ENCODE results near the gene HOXD3.

The HOXD3 gene

DNA sequence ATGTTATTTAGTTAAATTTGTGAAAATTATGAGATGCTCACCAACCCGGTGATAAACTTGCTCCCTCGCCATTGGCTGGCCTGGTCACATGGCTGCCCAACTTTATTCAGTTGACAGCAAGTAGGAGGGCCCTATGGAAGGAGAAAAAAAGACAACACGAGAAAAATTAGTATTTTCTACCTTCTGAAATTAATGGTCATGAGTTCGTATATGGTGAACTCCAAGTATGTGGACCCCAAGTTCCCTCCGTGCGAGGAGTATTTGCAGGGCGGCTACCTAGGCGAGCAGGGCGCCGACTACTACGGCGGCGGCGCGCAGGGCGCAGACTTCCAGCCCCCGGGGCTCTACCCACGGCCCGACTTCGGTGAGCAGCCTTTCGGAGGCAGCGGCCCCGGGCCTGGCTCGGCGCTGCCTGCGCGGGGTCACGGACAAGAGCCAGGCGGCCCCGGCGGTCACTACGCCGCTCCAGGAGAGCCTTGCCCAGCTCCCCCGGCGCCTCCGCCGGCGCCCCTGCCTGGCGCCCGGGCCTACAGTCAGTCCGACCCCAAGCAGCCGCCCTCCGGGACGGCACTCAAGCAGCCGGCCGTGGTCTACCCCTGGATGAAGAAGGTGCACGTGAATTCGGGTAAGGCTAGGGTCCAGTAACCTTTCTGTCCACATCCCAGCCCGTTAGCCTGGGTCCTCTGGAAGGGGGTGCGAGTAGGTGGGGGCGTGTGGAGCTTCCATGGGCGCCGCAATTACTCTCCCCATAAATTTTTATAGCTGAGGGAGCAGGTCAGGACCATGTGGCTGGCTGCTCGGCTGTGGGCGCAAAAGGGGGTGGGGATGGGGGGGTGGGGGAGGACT lies 5.4 kb upstream of the HOXD3 start, which contains the start of gene HOXD4:
TSS of gene HOXD4 (plus strand) at position 109 of the 846 bp plus-strand sequence. CDS start at position 193, 84 bp downstream.
- no peak for DNase-seq

DNA sequence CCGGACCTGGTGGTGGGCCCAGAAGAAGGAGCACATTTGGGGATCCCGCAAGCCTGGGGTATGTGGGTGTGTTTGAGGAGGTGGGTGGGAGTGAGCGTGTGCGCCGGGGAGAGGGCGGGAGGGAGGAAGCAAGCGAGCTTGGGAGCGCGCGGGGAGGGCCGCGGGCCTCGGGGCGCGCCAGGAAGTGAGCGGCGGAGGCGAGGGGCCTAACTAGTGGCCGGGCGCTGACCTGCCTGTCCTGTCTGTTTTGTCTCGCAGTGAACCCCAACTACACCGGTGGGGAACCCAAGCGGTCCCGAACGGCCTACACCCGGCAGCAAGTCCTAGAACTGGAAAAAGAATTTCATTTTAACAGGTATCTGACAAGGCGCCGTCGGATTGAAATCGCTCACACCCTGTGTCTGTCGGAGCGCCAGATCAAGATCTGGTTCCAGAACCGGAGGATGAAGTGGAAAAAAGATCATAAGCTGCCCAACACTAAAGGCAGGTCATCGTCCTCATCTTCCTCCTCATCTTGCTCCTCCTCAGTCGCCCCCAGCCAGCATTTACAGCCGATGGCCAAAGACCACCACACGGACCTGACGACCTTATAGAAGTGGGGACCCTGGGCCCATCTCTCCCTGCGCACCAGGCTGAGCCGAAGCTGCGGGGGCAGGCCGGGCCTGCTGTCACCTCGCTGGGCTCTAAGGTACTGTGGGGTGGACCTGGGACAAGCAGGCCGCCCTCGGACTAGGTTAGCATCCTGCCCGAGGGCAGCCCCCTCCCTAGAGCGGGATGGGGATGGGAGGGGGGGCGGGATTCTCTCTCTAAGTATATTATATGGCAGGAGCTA lies 4.5 kb upstream of the HOXD3 start:
- DNase-seq, result no peak

DNA sequence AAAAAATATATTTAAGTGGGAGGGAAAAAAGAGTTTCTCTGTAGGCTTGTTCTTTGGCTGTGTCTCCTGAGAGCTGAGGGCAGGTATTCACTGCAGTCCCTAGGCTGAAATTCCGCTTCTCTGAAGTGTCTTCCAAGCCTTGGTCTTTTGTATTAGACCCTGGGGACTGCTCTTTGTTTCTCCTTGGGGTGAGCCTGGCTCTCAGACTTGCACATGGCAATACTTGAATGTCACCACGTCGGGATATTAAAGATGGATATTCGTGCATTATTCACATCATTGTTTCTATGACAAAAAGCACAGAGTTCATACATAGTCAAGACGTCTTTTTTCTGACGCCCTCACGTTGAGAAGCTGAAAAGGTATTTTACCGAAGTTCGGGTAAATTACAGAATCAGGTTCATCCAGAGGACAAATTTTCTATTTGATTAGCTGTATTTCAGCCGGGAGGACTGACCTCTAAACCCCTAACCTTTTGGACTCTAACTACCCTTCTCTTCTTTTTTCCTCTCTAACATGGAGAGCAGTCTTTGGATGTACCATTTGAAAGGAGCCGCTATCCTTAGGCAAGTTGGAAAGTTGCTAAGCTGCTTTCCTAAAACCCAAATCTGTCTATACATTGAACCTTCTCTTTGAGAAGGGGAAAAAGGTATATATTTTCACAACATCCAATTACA lies 2.4 kb upstream of the HOXD3 start:
- DNase-seq, result no peak

DNA sequence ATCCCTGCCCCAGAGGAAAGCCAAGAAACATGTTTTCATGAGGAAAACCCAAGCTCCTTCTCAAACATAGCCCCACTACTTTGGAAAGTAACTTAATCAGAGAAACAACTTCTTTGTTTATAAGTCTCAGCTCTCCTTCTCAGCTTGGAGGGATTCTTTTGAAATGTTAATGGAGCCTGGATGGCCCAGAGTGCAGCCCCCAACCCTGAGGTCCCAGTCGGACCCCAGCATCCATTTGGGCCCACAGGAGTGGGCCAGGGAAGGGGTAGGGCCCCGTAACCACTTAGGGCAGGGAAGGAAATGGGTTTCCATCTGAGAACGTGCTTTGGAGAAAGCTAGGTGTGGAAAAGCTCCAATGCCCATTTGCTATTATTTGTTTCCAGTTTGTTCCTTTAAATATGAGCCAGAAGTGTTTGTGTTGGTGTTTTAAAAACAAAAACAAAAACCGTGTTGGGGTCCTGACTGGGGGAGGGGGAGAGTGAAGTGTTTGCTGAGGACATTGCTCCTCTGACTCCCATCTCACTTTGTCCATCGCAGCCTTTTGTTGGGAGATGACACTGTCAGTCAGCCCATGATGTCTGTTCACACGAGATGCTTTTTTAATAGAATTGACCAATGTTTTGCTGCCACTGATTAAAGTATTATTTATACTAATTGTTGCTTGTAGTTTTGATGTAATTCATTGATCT lies 1.6 kb upstream of the HOXD3 start:
- no peak for DNase-seq

DNA sequence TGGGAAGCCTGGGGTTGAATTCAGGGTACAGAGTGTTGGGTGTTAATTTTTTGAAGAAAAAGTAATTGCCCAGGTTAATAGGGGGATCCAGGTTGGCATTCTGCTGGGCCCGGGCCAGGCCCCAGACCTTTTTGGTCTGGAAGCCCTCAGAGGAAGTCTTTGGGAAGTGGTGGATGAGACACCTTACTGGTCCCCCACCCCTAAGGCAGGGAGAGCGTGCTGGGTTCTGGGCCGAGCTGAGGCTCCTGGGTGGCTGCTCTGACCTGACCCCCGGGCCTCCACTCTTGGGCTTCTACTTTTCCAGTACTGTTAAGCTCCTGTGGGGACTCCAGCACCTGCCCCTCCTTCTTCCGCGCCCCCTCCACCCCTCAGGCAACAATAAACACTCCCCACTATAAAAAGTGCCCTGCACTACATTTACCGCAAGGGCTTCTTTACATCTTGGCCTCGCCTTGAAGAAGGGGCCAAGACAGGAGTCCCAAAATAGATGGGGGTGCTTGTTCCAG lies 753 bp upstream of the HOXD3 start:
- no peak for DNase-seq

DNA sequence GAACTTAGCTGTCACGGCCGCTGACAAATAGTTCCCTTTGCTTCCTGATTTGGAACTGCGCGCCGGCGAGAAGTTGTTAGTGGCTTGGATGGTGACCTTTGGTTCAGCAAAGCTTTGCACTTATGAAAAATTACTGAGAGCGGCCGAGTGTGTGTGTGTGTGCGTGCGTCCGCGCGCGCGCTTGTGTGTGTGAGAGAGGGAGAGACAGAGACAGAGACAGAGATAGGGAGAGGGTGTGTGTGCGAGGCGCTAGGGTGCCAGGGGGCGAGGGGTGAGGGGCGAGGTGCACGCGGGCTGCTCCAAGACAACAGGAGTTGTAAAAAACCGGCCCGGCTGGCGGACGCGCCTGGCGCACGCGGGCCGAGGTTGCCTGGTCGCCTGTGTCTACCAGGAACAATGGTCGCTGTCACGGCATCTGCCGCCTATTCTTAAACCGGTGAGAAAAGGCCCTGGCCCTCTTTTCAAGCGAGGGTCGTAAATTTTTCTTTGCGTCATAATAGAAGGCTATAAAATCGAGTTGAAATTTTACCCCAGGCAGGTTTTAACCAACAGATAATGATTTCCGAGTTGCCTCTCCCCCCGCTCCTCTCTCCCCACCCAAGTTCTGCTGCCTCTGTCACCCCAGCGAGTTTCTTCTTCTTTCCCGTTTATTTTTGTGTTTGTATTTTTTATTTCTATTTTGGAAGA lies 535 bp downstream of the HOXD3 start:
- peak; percentile 43 to 51 for DNase-seq

DNA sequence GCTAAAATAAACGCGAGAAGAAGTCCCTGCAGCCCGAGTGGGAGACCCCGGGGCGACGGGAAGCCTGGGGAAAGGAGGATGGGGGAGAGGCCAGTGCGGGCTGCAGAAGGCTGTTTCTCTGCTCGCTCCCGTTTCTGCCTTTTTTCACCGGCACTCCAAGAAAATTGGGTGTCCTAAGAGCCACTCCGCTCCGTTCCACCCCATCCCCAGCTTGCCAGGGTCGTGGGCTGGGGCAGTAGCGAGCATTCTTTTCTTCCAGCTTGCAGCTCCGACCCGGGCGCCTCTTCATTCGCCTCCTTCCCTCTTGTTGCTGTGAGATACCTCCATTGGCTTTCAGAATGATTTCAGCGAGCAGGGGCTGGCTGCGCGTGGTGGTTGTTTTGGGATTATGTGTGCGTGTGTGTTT lies 1.1 kb downstream of the HOXD3 start:
- DNase-seq, result no peak

DNA sequence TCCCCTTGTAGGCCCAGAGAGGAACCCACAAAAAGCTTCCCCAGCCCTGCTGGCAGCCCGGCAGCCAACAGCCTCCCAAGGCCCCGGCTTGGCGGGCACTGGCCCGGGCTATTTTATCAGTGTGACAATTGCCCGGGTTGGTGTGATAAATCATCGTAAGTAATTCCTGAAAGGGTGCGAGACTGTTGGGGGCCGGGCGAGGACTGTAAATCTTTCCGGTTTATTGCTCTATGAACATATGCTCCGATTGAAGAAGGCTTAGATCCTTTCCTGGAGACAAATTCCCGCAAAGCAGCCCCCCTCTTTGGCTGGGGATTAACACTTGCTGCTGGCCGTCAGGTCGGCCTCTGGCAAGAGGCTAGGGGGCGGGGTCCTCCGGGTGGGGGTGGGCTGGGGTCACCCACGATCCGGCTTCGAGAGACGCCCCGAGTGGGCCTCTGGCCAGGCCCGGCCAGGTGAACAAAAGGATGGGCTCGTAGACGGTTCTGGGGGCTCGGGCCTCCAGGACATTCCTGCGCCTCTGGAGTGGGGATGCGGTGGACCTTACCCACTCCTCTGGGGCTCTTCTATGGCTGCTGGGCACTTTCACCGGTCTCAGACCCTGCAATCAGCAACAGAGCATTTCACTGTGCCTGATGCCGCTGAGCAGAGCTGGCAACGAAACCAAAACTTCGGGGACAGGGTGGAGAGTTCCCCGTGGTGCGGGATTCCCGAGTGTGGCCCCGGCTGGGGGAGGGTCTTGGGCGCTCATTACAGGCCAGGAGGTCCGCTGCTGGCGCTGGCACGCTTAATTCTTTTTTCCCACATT lies 2.0 kb downstream of the HOXD3 start:
- DNase-seq, result no peak

DNA sequence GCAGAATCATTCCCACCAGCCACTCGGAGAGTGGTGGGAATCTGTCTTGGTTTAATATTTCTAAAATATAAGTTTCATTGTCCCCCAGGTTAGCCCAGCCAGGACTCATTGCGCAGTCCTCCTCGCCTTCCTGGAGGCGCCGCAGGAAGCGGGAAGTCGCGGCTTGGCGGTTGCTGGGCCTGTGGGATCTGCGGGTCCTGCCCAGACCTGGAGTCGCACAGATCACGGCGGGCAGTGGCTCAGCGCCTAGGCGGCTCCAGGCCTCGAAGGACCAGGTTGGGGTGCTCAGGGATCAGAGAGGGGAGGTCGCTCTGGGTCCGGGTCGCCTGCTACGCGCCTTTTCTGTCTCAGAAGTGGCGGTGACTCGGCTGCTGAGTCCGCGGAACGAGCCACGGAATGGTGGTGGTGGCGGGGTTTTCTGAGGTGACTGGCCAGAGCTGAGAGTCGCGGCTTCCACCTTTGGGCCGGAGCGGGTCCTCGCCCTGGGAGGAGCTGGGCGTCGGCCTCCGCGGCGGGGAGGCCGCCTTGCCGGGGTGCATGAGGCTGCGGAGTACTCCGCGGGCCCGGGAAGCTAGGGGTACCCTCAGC lies 2.6 kb downstream of the HOXD3 start:
- DNase-seq, result no peak

DNA sequence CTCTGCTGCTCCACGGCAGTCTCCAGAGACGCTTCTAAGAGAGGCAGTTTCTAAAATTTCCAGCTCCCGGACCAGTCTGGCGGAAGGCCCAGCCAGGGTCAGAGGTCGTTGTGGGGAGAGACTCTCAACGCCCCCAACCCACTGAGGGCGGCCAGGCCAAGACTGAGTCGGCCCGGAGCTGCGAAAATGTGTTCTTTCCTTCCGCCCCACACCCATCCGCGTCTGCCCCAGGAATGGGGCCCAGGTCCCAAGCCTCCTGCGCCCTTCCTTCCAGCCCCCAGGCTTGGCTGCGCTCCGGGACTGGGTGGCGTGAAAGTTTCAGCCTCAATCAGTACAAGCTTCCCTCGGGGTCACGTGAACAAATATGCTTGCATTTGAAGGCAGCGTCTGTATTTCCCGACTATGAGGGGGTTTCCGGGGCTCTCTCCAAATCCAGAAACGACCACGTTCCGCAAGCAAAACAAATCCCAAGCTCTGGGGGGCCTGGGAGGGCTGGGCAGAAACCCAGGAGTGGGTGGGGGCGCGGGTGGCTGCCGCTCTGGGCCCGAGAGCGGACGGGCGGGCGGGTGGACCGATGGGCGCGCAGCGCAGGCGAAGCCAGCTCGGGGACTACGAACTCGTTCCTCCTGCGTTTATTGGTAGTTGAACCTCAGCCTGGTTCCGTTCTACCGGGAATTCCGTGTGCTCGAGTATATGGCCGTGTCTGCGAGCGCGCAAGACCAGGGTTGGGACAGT lies 3.3 kb downstream of the HOXD3 start:
- DNase-seq, result no peak

DNA sequence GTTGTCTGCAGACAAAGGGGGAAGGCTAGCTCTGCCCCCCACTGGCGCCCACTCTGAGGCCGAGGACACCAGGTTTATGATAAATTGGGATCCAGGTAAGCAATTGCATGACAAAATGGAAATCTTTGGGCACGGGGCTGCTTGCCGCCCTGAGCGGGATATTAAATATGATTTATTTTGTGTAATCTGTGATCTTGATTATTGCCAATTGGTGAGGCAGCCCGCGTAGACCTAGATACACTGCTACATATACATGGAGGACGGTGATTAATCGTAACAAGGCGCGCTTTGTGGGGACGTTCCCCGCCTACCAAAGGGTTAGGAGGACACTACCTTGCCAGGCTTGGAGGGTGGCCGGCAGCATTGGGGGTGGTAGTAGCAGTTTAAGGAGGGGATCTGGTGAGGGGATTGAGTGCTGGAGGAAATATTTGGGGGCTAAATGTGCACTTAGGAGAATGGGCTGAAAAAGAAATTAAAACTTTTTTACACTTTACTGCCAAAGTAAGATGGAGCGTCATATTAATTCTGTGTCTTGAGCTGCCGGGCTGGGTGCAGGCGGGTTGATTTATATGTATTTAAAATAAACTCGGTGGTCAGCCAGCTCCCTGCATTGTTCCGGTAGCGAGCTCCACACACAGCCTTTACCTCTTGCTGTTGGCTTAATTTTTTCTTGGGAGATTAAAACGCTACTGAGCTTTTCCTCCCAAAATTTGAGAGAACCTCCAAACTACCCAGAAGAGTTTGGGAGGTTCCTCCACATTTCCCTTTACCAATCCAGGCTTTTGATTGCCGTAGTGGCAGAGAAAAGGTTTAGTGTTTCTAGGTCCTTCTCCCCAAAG lies 4.1 kb downstream of the HOXD3 start:
- no peak for DNase-seq

DNA sequence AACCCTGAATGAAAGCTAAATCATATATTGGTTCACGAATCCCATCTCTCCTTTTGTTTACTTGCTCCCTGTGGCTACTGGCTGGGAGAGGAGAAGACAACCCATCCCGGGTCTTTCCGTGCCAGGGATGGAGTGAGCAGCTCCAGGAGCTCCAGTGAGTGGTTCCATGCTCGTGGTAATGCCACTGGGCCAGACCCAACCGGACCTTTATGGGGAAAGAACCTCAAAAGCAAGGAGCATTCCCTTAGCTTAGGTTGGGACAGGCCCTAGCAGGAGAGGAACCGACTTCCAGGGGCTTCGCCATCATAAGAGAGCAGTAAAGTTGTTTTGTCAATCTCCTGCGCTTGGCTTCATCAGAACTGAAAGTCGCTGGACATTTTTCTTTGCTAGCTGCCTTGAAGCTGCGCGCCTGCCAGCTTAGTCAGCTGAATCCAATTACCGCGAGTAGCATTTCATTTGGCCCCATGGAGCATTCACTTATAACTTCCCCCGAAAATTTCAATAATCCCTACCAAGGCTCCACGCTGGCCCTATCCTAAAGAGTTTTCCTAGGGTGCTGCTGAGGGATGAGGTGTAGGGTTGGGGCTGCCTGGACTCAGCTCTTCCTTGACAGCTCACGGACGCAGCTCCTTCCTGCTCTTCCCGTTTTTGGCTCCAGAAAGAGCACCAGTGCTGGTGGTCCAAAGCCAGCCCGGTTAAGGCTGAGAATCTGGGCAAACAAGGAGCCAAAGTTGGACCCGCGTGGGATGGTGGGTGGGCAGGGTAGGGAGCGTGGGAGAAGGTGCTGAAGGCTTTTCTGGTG lies 4.9 kb downstream of the HOXD3 start:
- no peak for DNase-seq

DNA sequence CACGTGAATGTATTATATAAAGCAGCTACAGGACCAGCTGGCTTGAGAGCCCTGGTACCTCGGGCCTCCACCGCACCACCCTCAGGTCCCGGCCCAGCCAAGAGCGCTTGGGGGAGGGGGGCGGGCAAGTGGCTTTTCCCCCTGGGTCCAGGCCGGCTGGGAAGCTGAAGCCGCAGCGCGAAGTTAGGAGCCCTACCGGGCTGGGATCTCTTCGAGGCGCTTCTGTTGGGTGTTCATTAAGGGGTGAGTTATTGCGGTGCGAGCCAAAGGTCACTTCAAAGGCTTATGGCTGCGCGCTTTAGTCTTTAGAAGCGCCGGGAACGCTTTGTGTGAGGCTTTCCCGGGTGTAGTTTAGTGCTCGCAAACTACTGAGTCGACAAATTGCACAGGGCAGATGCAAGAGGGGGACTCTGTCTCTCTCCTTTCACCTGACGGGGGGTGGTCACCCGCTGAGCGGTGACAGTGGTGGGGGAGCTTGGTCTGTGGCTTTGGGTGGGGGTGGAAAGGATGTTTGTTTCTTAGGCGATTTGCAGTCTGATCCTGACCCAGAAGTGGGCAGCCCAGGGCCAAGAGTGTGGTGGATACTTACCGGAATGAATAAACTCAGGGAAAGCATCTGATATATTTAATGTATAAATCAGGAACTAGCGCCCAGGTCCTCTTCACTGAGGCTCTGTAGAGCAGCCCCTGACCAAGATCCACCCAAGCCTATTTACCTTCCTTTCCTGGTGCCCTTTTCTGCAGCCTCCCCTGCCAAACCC lies 6.0 kb downstream of the HOXD3 start:
- DNase-seq, result no peak

DNA sequence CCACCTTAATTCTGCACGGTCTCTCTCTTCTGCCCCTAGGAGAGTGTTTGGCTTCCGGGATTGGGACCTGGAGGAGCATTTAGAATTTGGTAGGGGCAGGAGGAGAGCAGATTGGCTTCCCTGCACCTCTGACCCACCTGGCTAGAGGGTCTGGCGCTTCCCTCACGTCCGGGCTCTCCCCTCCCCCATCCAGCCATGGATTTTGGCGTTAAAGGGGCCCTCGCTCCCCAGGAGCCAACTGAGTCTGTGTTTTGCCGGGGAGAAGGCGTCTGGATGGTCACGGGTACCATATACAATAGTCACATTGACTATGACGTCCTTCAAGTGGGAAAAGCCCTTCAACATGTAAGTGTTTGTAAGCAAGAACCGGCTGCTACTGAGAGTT lies 6.6 kb downstream of the HOXD3 start:
- DNase-seq, result no peak

DNA sequence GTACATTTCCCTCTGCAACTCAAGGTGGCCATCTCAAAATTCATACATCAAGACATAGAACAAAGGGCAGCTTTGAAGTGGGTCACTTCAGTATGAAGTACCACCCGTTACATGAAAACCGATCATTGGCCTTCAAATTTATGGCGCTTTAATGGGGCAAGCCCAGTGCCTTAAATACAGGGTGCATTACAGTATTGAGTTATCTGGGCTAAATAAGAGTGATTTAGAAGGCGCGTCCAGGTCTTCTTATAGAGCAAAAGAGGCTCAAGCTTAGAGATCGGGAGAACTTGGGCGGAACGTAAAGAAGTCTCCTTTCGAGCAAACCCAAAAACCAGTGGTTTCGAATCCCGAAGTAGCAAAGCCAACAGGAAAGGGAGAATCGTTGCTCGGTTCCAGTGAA lies 7.1 kb downstream of the HOXD3 start:
- no peak for DNase-seq

DNA sequence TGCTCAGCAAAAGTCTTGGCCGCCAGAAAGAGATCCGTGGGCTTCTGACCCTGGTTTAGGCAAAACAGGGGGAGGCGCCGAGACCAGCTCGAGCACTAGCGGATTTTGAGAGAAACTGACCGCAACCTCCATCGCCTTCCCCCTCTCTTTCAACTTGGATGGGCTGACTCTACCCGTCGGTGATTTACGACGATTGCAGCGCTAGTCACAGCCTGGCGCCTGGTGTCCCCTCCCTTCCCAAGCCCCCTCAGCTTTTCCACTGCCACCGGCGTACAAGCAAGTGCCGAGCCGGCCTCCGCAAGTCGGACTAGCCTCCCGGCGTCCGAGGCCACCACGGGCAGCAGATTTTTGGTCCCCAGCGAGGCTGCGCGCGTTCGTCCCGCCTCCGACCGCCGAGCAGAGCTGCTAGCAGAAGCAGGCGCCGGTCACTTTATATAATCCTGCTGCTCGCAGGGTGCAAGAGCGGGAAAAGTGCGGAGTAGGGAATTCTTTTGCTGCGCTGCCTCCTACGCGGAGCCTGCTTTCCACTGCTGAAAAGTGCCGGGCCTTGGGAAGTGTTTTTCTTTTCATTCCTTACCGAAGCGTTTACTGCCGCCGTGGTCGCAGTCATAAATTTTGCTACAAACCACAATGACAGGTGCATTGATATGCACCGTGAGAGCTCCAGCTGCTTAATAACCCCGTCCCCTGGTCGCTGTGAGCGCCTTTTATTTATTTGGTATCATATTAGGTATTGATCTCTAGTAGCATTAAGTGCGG lies 7.7 kb downstream of the HOXD3 start:
- no peak for DNase-seq
